ENCODE results near the gene PLOD1.

GRCh38 chr1:12001996-12002493, 67.5 kb downstream of the PLOD1 start:
- TF ChIP-seq CTCF (conservative IDR thresholded peaks at IDR 0.05 in 1 of 2, IDR thresholded peaks at IDR 0.05 in 1 of 2; ENCODE audit: low read depth in 1 of 2, low read length in 2 of 2) (no peak), EZH2 (IDR thresholded peaks at IDR 0.05; ENCODE audit: low read length, missing control alignments) (no peak)
